ENCODE results near the gene INS. TPM values are rescaled to one million over a fixed set of nuclear protein-coding genes. Genes with fewer than 3 reads are reported as not detected.
A peak's percentile ranks its signal among the peaks of the same experiment; 100 is the strongest.

The INS gene
- total and polyA plus RNA-seq, 2 donors, result 0.42 to 2.4 TPM

DNA sequence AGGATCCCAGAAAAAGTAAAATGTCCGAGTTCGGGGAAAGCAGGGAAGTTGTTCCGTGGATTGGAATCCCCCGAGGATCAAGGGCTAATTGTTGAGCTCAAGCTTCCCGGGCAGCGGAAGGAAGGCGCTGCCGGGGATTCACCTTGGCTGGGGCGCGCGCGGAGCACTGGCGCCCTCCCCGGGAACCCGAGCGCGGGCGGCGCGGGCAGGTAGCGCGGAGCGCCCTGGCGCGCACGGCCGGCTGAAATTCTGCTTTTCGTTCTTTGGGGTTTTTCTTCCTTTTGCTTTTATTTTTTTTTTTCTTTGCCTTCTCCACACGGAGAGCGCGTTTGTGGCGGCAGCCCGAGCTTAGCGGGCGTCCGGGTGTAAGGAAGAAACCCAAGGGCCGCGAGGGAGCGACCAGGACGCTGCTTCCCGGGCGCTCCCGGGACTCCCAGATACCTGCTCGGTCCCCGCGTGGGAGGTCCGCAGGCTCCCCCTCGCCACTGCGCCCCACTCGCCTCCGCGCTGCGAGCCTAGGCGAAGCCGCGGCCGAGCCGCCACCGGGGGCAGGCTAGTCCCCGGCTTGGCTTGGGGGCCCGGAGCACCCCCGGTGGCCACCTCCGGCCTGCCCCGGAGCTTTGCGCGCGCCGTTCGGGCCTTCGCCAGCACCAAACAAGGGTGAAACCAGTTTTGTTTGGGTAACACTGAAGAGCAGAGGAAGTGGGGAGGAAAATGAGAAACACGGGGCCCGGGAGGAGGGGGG lies 17.0 kb downstream of the INS start:
- DNase-seq (ENCODE audit: low read depth in 6 of 9, low spot score in 9 of 9), result peak in 1 of 9 donors; percentile 12
- H3K36me3 ChIP-seq (ENCODE audit: control insufficient read depth in 2 of 2, insufficient read depth in 2 of 2, low read length in 1 of 2), result no peaks in the 10 kb centered on the region
- peaks cover 87 to 96% of the 10 kb centered on the region in 2 donors for H3K27me3 ChIP-seq (ENCODE audit: control insufficient read depth in 2 of 2, insufficient read depth in 1 of 2, low read length in 1 of 2)
- no peak overlapping the region for H3K4me3 ChIP-seq (ENCODE audit: low read length in 2 of 2)
- peaks cover 0 to 13% of the 10 kb centered on the region in 2 donors for H3K9me3 ChIP-seq (ENCODE audit: control insufficient read depth in 2 of 2, insufficient read depth in 1 of 2, low read length in 1 of 2)
- WGBS, result 3% methylated on average over 72 of the region's 72 CpGs
- H3K27ac ChIP-seq (ENCODE audit: low read depth in 1 of 2, low read length in 1 of 2), result no peak overlapping the region
- peaks cover 0 to 2% of the 10 kb centered on the region in 2 donors for H3K4me1 ChIP-seq (ENCODE audit: control insufficient read depth in 2 of 2, insufficient read depth in 2 of 2, low read length in 2 of 2)

DNA sequence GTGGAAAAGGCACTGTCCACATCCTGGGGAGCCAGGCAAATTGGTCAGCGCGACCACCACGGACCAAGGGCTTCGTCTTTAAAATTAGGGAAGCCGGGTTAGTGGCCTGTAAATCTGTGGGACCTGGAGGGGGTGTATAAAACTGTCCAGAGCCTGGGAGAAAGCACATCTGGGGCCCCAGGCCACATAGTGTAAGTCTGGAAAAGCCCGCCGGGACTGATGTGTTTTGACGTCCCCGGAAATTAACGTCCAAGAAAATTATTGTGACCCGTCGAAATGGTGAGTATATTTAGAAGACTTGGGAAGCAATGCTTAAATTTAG lies 17.6 kb downstream of the INS start:
- H3K4me3 ChIP-seq (ENCODE audit: low read length in 2 of 2), result no peak overlapping the region

GRCh38 chr11:2142762-2143202 lies 18.2 kb downstream of the INS start:
- WGBS, result 5% methylated on average over 6 of the region's 6 CpGs
- no peaks in the 10 kb centered on the region for H3K36me3 ChIP-seq (ENCODE audit: control insufficient read depth in 2 of 2, insufficient read depth in 2 of 2, low read length in 1 of 2)
- H3K27me3 ChIP-seq (ENCODE audit: control insufficient read depth in 2 of 2, insufficient read depth in 1 of 2, low read length in 1 of 2), result peaks cover 96 to 97% of the 10 kb centered on the region in 2 donors

More for the DNA sequence above, 17.6 kb downstream of the INS start:
- Histone ChIP-seq H3K27me3 (ENCODE audit: control insufficient read depth in 2 of 2, insufficient read depth in 1 of 2, low read length in 1 of 2) (peaks cover 92 to 96% of the 10 kb centered on the region in 2 donors), H3K27ac (ENCODE audit: low read depth in 1 of 2, low read length in 1 of 2) (no peak overlapping the region), H3K4me1 (ENCODE audit: control insufficient read depth in 2 of 2, insufficient read depth in 2 of 2, low read length in 2 of 2) (peaks cover 0 to 2% of the 10 kb centered on the region in 2 donors), H3K36me3 (ENCODE audit: control insufficient read depth in 2 of 2, insufficient read depth in 2 of 2, low read length in 1 of 2) (no peaks in the 10 kb centered on the region), H3K9me3 (ENCODE audit: control insufficient read depth in 2 of 2, insufficient read depth in 1 of 2, low read length in 1 of 2) (peaks cover 0 to 13% of the 10 kb centered on the region in 2 donors)
- DNase-seq (ENCODE audit: low read depth in 6 of 9, low spot score in 9 of 9), result no peak
- 7% methylated on average over 12 of the region's 12 CpGs for WGBS

DNA sequence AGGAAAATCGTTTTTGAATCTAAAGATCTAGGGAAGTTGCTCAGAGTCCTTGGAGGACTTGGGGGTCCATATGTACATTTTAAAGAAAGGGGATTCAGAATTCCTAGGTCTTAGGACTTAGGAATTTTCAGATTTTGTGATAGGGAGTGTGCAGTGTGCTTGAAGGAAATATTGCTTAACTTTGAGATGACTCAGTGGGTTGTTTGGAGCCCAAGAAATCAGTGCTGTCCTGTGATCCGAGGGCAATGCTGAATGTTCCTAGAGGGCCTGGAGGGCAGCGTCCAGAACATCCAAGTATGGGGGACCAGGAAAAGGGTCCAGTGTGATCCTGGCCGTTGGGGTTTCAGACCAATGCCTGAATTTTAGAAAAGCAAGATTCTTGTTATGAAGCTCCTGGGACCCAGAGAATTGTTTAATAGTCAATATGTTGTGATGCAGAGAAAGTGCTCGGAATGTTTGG lies 18.7 kb downstream of the INS start:
- H3K4me1 ChIP-seq (ENCODE audit: control insufficient read depth in 2 of 2, insufficient read depth in 2 of 2, low read length in 2 of 2), result peaks cover 0 to 2% of the 10 kb centered on the region in 2 donors
- no peak for DNase-seq (ENCODE audit: low read depth in 6 of 9, low spot score in 9 of 9)
- 18% methylated on average over 5 of the region's 5 CpGs for WGBS

More at GRCh38 chr11:2142762-2143202, 18.2 kb downstream of the INS start:
- Histone ChIP-seq H3K9me3 (ENCODE audit: control insufficient read depth in 2 of 2, insufficient read depth in 1 of 2, low read length in 1 of 2) (peaks cover 0 to 13% of the 10 kb centered on the region in 2 donors), H3K4me3 (ENCODE audit: low read length in 2 of 2) (no peak overlapping the region), H3K27ac (ENCODE audit: low read depth in 1 of 2, low read length in 1 of 2) (no peak overlapping the region), H3K4me1 (ENCODE audit: control insufficient read depth in 2 of 2, insufficient read depth in 2 of 2, low read length in 2 of 2) (peaks cover 0 to 2% of the 10 kb centered on the region in 2 donors)
- no peak for DNase-seq (ENCODE audit: low read depth in 6 of 9, low spot score in 9 of 9)

DNA sequence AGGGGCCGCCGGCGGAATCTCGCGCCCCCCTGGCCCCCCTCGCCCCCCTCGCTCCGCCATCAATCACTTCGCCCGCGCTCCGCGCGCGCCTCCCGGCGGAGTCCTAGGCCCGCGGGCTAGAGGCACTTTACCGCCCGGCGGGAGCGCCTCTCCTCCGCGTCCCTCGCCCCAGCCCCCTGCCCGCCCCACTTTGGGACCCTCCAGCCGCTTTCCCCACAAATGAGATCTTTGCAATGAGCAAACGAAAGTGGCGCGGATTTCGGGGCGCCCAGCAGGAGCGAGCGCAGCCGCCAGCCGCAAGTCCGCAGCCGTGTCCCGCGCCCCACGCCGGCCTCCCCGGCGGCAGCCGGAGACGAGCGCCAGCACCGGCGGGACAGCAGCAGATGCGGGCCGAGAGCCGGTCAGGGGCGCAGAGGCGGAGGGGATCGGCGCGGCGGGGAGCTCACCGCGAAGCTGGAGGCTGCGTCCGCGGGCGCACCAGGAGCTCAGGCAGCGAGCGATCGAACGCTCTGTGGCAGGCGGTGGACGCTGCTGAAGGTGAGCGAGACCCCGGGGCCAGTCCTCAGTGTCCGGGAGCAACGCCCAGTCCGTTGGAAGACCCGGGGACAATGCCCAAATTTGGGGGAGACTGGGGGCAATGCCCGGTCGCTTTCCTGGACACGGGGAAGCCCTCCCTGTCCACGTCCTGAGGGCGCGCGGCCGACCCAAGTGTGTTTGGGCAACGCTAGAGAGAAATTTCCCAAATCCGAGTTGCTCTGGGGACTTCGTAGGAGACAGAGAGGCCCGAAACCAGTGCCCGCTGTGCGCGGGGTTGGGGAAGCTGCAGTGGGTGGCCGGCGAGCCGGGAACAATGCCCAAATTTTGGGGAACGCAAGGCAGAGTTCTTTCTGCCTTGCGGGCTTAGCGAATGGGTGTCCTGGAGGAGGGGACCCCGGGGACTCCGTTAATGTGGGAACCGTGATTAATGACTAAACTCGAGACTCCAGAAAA lies 20.3 kb downstream of the INS start:
- Histone ChIP-seq H3K4me1 (ENCODE audit: control insufficient read depth in 2 of 2, insufficient read depth in 2 of 2, low read length in 2 of 2) (peaks cover 0 to 2% of the 10 kb centered on the region in 2 donors), H3K36me3 (ENCODE audit: control insufficient read depth in 2 of 2, insufficient read depth in 2 of 2, low read length in 1 of 2) (no peaks in the 10 kb centered on the region), H3K4me3 (ENCODE audit: low read length in 2 of 2) (no peak overlapping the region), H3K27me3 (ENCODE audit: control insufficient read depth in 2 of 2, insufficient read depth in 1 of 2, low read length in 1 of 2) (peaks cover 96 to 98% of the 10 kb centered on the region in 2 donors), H3K27ac (ENCODE audit: low read depth in 1 of 2, low read length in 1 of 2) (no peak overlapping the region), H3K9me3 (ENCODE audit: control insufficient read depth in 2 of 2, insufficient read depth in 1 of 2, low read length in 1 of 2) (peaks cover 0 to 7% of the 10 kb centered on the region in 2 donors)
- whole genome bisulfite sequencing, result 6% methylated on average over 102 of the region's 102 CpGs
- DNase-seq (ENCODE audit: low read depth in 6 of 9, low spot score in 9 of 9), result no peak

More for the DNA sequence above, 18.7 kb downstream of the INS start:
- Histone ChIP-seq H3K27ac (ENCODE audit: low read depth in 1 of 2, low read length in 1 of 2) (no peak overlapping the region), H3K9me3 (ENCODE audit: control insufficient read depth in 2 of 2, insufficient read depth in 1 of 2, low read length in 1 of 2) (peaks cover 0 to 13% of the 10 kb centered on the region in 2 donors), H3K4me3 (ENCODE audit: low read length in 2 of 2) (no peak overlapping the region), H3K27me3 (ENCODE audit: control insufficient read depth in 2 of 2, insufficient read depth in 1 of 2, low read length in 1 of 2) (peaks cover 96 to 98% of the 10 kb centered on the region in 2 donors), H3K36me3 (ENCODE audit: control insufficient read depth in 2 of 2, insufficient read depth in 2 of 2, low read length in 1 of 2) (no peaks in the 10 kb centered on the region)

GRCh38 chr11:2139621-2140337 lies 21.2 kb downstream of the INS start:
- H3K27ac ChIP-seq (ENCODE audit: low read depth in 1 of 2, low read length in 1 of 2), result no peak overlapping the region
- no peak for DNase-seq (ENCODE audit: low read depth in 6 of 9, low spot score in 9 of 9)
- 6% methylated on average over 57 of the region's 57 CpGs for WGBS
- H3K4me3 ChIP-seq (ENCODE audit: low read length in 2 of 2), result no peak overlapping the region
- H3K27me3 ChIP-seq (ENCODE audit: control insufficient read depth in 2 of 2, insufficient read depth in 1 of 2, low read length in 1 of 2), result peaks cover 93 to 96% of the 10 kb centered on the region in 2 donors
- no peaks in the 10 kb centered on the region for H3K9me3 ChIP-seq (ENCODE audit: control insufficient read depth in 2 of 2, insufficient read depth in 1 of 2, low read length in 1 of 2)
- no peaks in the 10 kb centered on the region for H3K36me3 ChIP-seq (ENCODE audit: control insufficient read depth in 2 of 2, insufficient read depth in 2 of 2, low read length in 1 of 2)
- peaks cover 0 to 2% of the 10 kb centered on the region in 2 donors for H3K4me1 ChIP-seq (ENCODE audit: control insufficient read depth in 2 of 2, insufficient read depth in 2 of 2, low read length in 2 of 2)

- no peaks in the 10 kb centered on the region for H3K36me3 ChIP-seq (ENCODE audit: control insufficient read depth in 2 of 2, insufficient read depth in 2 of 2, low read length in 1 of 2)
- H3K9me3 ChIP-seq (ENCODE audit: control insufficient read depth in 2 of 2, insufficient read depth in 1 of 2, low read length in 1 of 2), result no peaks in the 10 kb centered on the region
- WGBS, result 3% methylated on average over 59 of the region's 62 CpGs
- H3K4me1 ChIP-seq (ENCODE audit: control insufficient read depth in 2 of 2, insufficient read depth in 2 of 2, low read length in 2 of 2), result no peaks in the 10 kb centered on the region
- H3K27ac ChIP-seq (ENCODE audit: low read depth in 1 of 2, low read length in 1 of 2), result no peak within 1 kb of the TSS
- H3K27me3 ChIP-seq (ENCODE audit: control insufficient read depth in 2 of 2, insufficient read depth in 1 of 2, low read length in 1 of 2), result peaks cover 89 to 96% of the 10 kb centered on the region in 2 donors
- DNase-seq (ENCODE audit: low read depth in 6 of 9, low spot score in 9 of 9), result no peak
- peak within 1 kb of the TSS in 1 of 2 donors; percentile 18 for H3K4me3 ChIP-seq (ENCODE audit: low read length in 2 of 2)
Observed at GRCh38 chr11:2139123-2139521, 21.9 kb downstream of the INS start, which contains the start of gene IGF2. TSS of gene IGF2 (minus strand) at chr11:2139389. CDS start at chr11:2135523, 3,866 bp downstream.

- H3K9me3 ChIP-seq (ENCODE audit: control insufficient read depth in 2 of 2, insufficient read depth in 1 of 2, low read length in 1 of 2), result no peaks in the 10 kb centered on the region
- peaks cover 86 to 96% of the 10 kb centered on the region in 2 donors for H3K27me3 ChIP-seq (ENCODE audit: control insufficient read depth in 2 of 2, insufficient read depth in 1 of 2, low read length in 1 of 2)
- WGBS, result 5% methylated on average over 68 of the region's 68 CpGs
- peak overlapping the region in 1 of 2 donors; percentile 18 for H3K4me3 ChIP-seq (ENCODE audit: low read length in 2 of 2)
- H3K4me1 ChIP-seq (ENCODE audit: control insufficient read depth in 2 of 2, insufficient read depth in 2 of 2, low read length in 2 of 2), result no peaks in the 10 kb centered on the region
- no peak for DNase-seq (ENCODE audit: low read depth in 6 of 9, low spot score in 9 of 9)
- H3K27ac ChIP-seq (ENCODE audit: low read depth in 1 of 2, low read length in 1 of 2), result no peak overlapping the region
- H3K36me3 ChIP-seq (ENCODE audit: control insufficient read depth in 2 of 2, insufficient read depth in 2 of 2, low read length in 1 of 2), result no peaks in the 10 kb centered on the region
Observed at GRCh38 chr11:2138431-2139122, 22.4 kb downstream of the INS start.

All from thymus (tissue), 11 donors.